Measurements from ENCODE around the gene GFY.
"Not testable (repeated sequence)": the region's sequence is repeated elsewhere in the genome, so short reads cannot be mapped to it uniquely, and the experiment has no call there.

GFY gene

GRCh38 chr19:49444100-49444700, 19.0 kb downstream of the GFY start:
- not testable (repeated sequence) for DNase-seq (ENCODE audit: low read depth)

DNA sequence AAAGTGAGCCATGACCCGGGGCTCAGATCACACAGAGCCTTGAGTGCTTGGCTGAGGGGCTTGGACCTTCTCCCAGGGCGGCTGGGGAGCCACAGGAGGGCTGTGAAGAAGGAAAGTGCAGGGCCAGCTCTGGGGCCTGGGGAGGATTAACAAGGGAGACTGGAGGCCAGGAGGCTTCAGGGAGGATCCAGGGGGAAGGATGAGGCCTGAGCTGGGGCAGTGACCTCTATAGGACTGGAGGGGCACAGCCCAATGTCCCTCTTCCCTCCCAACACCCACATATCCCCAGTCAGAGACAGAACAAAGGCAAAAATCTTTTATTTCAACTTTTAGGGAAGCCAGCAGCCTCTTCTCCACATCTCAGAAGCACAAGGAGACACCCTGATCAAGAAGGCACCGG, 20.8 kb downstream of the GFY start:
- DNase-seq (ENCODE audit: low read depth): no peak

DNA sequence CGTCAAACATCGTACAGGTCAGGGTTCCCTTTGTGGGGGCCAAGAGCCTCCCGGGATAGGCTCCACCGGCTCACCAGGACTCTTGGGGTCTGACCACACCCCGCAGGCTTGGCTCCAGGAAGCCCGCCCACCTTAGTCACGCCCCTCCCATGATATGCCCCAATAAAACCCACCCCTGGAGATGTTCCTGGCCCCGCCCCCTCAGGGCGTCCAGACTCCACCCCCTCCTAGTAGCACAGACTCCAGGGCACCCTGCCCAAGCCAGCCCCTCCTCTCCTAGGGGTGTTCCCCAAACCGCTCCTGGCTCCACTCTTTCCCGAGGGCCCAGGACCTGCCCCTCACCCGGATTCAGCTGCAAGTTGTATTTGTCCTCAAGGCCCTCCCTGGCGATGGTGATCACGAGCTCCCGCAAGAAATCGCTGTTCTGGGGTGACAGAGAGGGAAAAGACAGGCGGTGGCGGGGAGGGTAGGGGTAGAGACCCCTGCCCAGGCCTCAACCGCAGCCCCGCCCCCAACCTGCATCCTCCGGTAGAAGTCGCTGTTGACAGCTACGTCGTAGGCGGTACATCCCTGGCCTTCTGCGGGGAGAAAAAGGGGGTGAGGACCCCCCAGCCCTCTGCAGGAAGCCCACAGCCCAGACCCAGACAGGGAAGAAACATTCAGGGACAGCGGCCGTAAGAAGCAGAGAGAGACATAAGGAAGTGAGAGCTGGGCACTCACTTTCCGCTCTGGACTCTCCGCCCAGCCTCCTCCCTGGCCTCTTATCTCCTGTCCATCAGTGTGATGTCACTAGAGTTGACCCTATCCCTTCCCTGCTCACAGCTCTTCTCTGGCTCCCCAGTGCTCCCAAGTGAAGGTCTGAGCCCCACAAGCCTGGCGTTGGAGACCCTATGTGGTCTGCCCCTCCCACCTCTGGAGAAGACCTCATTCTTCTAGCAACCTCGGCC, 22.6 kb downstream of the GFY start:
- DNase-seq (ENCODE audit: low read depth): no peak

DNA sequence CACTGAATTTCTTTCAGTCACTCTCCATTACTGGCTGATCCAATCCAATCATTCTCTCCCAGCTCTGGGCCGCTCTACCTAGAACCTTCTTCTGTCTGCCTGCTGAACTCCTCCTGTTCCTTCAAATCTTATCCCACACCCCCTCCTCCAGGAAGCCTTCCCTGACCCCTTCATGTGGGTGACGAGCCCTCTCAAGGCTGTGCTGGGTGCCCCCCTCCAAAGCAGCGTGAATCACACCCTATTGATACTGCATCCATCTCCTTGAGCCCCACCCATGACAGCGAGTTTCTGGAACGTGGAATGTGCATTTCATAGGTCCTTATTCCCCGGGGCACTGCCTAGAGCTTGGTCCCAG, 23.2 kb downstream of the GFY start:
- DNase-seq (ENCODE audit: low read depth): no peak

DNA sequence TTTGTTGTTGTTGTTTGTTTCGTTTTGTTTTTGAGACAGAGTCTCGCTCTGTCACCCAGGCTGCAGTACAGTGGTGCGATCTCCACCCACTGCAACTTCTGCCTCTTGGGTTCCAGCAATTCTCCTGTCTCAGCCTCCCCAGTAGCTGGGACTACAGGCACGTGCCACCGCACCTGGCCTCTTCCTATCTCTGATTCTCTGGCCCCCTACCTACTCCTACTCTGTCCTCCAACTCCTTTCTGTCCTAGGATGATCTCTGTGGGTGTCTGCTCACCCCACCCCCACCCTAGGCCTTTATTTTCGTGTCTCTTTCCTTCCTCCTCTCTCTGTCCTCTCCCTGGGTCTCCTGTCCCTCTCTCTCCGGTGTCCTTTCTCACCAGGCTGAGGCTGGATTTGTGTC, 25.2 kb downstream of the GFY start:
- DNase-seq (ENCODE audit: low read depth): no peak

GRCh38 chr19:49451430-49452181, 26.4 kb downstream of the GFY start, which contains the start of gene PIH1D1:
Gene PIH1D1 (minus strand): TSS chr19:49451814. CDS start chr19:49451574, 240 bp downstream.
- peak; percentile 88 for DNase-seq (ENCODE audit: low read depth)

DNA sequence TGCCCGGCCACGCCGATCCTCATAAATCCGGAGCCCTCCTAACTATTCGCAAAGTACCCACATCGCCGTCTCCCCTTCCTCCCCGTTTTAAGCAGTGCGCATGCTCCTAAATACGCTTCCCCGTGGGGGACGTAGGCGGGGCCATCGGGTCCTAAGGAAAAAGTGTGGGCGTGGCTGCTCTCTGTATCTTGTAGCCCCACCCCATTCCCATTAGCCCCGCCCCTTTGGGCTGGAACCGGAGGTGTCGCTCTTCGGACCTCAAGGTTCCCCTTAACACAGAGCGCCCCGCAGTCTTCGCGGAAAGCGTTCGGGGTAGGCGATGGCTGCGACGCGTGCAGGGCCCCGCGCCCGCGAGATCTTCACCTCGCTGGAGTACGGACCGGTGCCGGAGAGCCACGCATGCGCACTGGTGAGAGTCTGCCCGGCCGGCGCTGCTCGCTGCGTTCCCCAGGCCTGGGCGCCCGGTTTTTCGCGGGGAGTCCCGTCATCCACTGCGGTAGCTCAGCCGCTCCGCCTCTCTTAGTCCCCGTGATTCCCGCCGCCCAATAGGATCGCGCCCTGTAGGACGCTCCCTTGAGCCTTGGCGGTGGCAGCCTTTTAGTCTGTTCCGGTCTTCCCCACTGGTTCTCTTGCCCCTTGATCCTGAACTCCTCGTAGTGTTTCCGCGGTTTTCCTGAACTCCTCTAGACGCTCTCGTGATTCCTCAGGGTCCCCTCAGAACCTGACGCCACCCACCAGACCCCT, 28.0 kb downstream of the GFY start, which contains the start of gene ALDH16A1:
ALDH16A1 (plus strand) TSS at position 213 of the 744 bp plus-strand sequence; CDS start at position 320, 107 bp downstream.
- peak; percentile 93 for DNase-seq (ENCODE audit: low read depth)

GRCh38 chr19:49453757-49454240, 28.6 kb downstream of the GFY start:
- no peak for DNase-seq (ENCODE audit: low read depth)

GRCh38 chr19:49455773-49456172, 30.6 kb downstream of the GFY start:
- DNase-seq (ENCODE audit: low read depth): no peak

DNA sequence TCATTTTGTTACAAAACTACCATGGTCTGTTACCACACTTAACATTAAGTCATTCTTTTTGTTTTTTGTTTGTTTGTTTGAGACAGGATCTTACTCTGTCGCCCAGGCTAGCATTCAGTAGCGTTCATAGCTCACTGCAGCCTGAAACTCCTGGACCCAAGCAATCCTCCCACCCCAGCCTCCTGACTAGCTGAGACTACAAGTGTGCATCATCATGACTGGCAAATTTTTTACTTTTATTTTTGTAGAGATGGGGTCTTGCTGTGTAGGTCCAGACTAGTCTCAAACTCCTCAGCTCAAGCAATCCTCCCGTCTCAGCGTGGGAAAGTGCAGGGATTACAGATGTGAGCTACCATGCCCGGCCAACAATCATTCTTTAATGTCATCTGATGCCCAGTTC, 31.1 kb downstream of the GFY start:
- no peak for DNase-seq (ENCODE audit: low read depth)

- no peak for DNase-seq (ENCODE audit: low read depth)
Observed at GRCh38 chr19:49458567-49458903, 33.3 kb downstream of the GFY start.

DNA sequence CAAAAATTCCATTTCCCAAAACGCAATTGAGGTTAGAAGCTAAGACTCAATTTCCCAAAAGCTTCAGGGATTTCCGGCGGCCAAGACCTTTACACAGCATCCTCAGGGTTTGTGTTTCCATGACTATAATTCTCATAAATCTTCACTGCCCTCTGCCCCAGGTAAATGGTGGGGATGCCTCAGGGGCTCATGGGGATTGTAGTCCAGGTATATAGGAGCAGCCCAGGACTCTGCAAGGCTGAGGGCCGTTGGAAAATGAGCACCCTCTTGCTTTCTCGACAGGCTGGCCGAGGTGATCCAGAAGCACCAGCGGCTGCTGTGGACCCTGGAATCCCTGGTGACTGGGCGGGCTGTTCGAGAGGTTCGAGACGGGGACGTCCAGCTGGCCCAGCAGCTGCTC, 34.2 kb downstream of the GFY start:
- no peak for DNase-seq (ENCODE audit: low read depth)

GRCh38 chr19:49461130-49461529, 35.9 kb downstream of the GFY start:
- not testable (repeated sequence) for DNase-seq (ENCODE audit: low read depth)

DNA sequence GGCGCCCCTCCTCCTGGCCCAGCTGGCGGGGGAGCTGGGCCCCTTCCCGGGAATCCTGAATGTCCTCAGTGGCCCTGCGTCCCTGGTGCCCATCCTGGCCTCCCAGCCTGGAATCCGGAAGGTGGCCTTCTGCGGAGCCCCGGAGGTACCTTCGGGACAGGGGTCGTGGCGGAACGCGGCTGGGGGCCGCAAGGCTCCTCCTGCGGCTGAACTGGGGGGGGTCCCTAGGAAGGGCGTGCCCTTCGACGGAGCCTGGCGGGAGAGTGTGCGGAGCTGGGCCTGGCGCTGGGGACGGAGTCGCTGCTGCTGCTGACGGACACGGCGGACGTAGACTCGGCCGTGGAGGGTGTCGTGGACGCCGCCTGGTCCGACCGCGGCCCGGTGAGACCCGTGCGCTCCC, 36.5 kb downstream of the GFY start:
- DNase-seq (ENCODE audit: low read depth): no peak

GRCh38 chr19:49462492-49462891, 37.3 kb downstream of the GFY start:
- no peak for DNase-seq (ENCODE audit: low read depth)

DNA sequence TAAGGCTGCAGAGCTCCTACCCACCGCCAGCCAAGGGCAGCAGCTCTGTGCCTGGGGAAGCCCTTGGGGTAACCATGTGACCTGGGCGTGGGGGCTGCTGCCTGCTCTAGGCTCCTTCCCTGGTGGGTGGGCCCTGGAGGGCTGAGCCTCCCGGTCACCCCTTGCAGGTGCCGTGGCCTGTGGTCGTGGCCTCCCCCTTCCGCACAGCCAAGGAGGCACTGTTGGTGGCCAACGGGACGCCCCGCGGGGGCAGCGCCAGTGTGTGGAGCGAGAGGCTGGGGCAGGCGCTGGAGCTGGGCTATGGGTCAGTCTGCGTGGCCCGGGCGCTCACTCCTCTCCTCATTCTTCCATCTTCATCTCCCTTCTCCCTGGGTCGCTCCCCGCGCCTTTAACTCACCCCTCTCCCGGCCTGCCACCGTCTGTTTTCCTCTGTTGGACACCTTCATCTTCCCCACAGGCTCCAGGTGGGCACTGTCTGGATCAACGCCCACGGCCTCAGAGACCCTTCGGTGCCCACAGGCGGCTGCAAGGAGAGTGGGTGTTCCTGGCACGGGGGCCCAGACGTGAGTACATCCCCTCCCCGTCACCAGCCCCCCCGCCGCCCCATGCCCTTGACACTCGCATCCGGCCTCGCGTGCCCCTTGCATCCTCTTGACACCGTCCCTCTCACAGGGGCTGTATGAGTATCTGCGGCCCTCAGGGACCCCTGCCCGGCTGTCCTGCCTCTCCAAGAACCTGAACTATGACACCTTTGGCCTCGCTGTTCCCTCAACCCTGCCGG, 39.0 kb downstream of the GFY start:
- no peak for DNase-seq (ENCODE audit: low read depth)

- DNase-seq (ENCODE audit: low read depth): no peak
Observed at GRCh38 chr19:49465371-49465770, 40.2 kb downstream of the GFY start.

DNA sequence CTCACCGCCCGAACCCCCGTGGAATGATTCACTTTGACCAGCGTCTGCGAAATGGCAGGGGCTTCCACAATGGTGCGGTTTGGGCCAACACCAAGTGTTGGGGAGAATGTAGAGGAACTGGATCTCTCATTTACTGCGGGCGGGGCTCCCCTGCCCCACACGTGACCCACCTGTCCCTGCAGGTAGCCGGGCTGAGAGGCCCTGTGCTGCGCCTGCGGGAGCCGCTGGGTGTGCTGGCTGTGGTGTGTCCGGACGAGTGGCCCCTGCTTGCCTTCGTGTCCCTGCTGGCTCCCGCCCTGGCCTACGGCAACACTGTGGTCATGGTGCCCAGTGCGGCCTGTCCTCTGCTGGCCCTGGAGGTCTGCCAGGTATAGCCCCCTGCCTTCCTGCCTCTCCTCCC, 43.0 kb downstream of the GFY start:
- DNase-seq (ENCODE audit: low read depth): no peak

GRCh38 chr19:49468746-49469447, 43.7 kb downstream of the GFY start:
- no peak for DNase-seq (ENCODE audit: low read depth)

GRCh38 chr19:49469828-49470614, 44.8 kb downstream of the GFY start:
- DNase-seq (ENCODE audit: low read depth): no peak
